ENCODE results near the gene BCAS3.

The BCAS3 gene

GRCh38 chr17:61416540-61417363, 739.1 kb downstream of the BCAS3 start:
- TF ChIP-seq RAD21 (IDR thresholded peaks at IDR 0.05; ENCODE audit: low read depth) (peak; percentile 84), YY1 (IDR thresholded peaks at IDR 0.05; ENCODE audit: low read depth) (no peak), EGR1 (IDR thresholded peaks at IDR 0.05) (no peak), MAX (IDR thresholded peaks at IDR 0.05) (peak; percentile 55), TCF12 (IDR thresholded peaks at IDR 0.05; ENCODE audit: low read depth) (no peak), NFIC (IDR thresholded peaks at IDR 0.05) (no peak), REST (IDR thresholded peaks at IDR 0.05; ENCODE audit: low read depth) (no peak), TAF1 (IDR thresholded peaks at IDR 0.05; ENCODE audit: low read depth) (no peak), CREB1 (IDR thresholded peaks at IDR 0.05; ENCODE audit: low read depth) (no peak), USF1 (IDR thresholded peaks at IDR 0.05) (no peak), ZBTB7A (IDR thresholded peaks at IDR 0.05; ENCODE audit: low read depth) (peak; percentile 77; the same call in 1 of the 2 replicates), EP300 (IDR thresholded peaks at IDR 0.05; ENCODE audit: borderline replicate concordance) (no peak), CEBPB (IDR thresholded peaks at IDR 0.05) (no peak)

- TF ChIP-seq ZBTB7A (IDR thresholded peaks at IDR 0.05; ENCODE audit: low read depth) (no peak), EGR1 (IDR thresholded peaks at IDR 0.05) (no peak), CREB1 (IDR thresholded peaks at IDR 0.05; ENCODE audit: low read depth) (no peak), NFIC (IDR thresholded peaks at IDR 0.05) (no peak), TAF1 (IDR thresholded peaks at IDR 0.05; ENCODE audit: low read depth) (no peak), USF1 (IDR thresholded peaks at IDR 0.05) (no peak)
Measured at GRCh38 chr17:61418449-61418848, 740.8 kb downstream of the BCAS3 start.

GRCh38 chr17:61419496-61420046, 741.9 kb downstream of the BCAS3 start:
- TF ChIP-seq TCF12 (IDR thresholded peaks at IDR 0.05; ENCODE audit: low read depth), result no peak
- TF ChIP-seq USF1 (IDR thresholded peaks at IDR 0.05), result no peak
- no peak for TF ChIP-seq MAX (IDR thresholded peaks at IDR 0.05)
- no peak for TF ChIP-seq ZBTB7A (IDR thresholded peaks at IDR 0.05; ENCODE audit: low read depth)
- TF ChIP-seq RAD21 (IDR thresholded peaks at IDR 0.05; ENCODE audit: low read depth), result no peak
- TF ChIP-seq CEBPB (IDR thresholded peaks at IDR 0.05), result no peak
- TF ChIP-seq TEAD4 (IDR thresholded peaks at IDR 0.05), result no peak
- TF ChIP-seq REST (IDR thresholded peaks at IDR 0.05; ENCODE audit: low read depth), result no peak

GRCh38 chr17:61420052-61420451, 742.4 kb downstream of the BCAS3 start:
- no peak for TF ChIP-seq TAF1 (IDR thresholded peaks at IDR 0.05; ENCODE audit: low read depth)
- TF ChIP-seq NFIC (IDR thresholded peaks at IDR 0.05), result no peak
- no peak for TF ChIP-seq RAD21 (IDR thresholded peaks at IDR 0.05; ENCODE audit: low read depth)
- no peak for TF ChIP-seq CEBPB (IDR thresholded peaks at IDR 0.05)
- TF ChIP-seq YY1 (IDR thresholded peaks at IDR 0.05; ENCODE audit: low read depth), result no peak
- TF ChIP-seq MAX (IDR thresholded peaks at IDR 0.05), result no peak
- no peak for TF ChIP-seq TEAD4 (IDR thresholded peaks at IDR 0.05)
- no peak for TF ChIP-seq CREB1 (IDR thresholded peaks at IDR 0.05; ENCODE audit: low read depth)
- TF ChIP-seq USF1 (IDR thresholded peaks at IDR 0.05), result no peak
- TF ChIP-seq EP300 (IDR thresholded peaks at IDR 0.05; ENCODE audit: borderline replicate concordance), result no peak

Data from Ishikawa (cell line).